ENCODE results near the gene CRK.

The CRK gene

GRCh38 chr17:1478418-1478817, 22.4 kb upstream of the CRK start:
- TF ChIP-seq, protein P1, sequence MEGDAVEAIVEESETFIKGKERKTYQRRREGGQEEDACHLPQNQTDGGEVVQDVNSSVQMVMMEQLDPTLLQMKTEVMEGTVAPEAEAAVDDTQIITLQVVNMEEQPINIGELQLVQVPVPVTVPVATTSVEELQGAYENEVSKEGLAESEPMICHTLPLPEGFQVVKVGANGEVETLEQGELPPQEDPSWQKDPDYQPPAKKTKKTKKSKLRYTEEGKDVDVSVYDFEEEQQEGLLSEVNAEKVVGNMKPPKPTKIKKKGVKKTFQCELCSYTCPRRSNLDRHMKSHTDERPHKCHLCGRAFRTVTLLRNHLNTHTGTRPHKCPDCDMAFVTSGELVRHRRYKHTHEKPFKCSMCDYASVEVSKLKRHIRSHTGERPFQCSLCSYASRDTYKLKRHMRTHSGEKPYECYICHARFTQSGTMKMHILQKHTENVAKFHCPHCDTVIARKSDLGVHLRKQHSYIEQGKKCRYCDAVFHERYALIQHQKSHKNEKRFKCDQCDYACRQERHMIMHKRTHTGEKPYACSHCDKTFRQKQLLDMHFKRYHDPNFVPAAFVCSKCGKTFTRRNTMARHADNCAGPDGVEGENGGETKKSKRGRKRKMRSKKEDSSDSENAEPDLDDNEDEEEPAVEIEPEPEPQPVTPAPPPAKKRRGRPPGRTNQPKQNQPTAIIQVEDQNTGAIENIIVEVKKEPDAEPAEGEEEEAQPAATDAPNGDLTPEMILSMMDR (IDR thresholded peaks at IDR 0.05; ENCODE audit: control insufficient read depth, extremely low read depth, insufficient read depth) = no peak
- H3K4me3 ChIP-seq (ENCODE audit: low read depth, low read length) = no peak overlapping the region
- DNase-seq (ENCODE audit: low read depth) = no peak

DNA sequence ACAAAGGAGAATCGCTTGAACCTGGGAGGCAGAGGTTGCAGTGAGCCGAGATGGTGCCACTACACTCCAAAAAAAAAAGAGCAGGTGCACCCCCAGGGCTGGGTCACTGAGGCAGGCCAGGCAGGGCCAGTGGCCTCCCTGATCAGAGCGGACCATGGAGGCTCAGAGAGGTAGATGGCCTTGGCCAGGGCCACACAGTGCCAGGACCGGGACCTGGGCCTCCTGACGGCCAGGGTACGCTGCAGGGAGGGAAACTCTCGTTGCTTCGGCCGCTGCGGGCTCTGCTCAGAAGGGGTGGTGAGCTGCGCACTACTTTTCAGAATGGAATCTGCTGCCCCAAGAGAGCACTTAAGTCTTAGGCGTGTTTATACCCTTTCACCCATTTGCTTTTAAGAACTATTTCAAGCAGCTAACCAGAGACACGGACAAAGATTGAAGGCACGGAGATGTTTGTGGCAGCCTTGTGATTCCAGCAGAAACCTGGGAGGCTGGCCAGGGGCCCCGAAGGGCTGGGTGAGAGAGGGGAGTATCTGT, 19.4 kb upstream of the CRK start:
- no peak overlapping the region for H3K4me3 ChIP-seq (ENCODE audit: low read depth, low read length)
- no peak for DNase-seq (ENCODE audit: low read depth)
- TF ChIP-seq, protein P1 (IDR thresholded peaks at IDR 0.05; ENCODE audit: control insufficient read depth, extremely low read depth, insufficient read depth) = no peak

GRCh38 chr17:1474402-1475189, 18.6 kb upstream of the CRK start:
- DNase-seq (ENCODE audit: low read depth) = no peak
- TF ChIP-seq, protein P1 (IDR thresholded peaks at IDR 0.05; ENCODE audit: control insufficient read depth, extremely low read depth, insufficient read depth) = no peak
- no peak overlapping the region for H3K4me3 ChIP-seq (ENCODE audit: low read depth, low read length)

- TF ChIP-seq, protein P1 (IDR thresholded peaks at IDR 0.05; ENCODE audit: control insufficient read depth, extremely low read depth, insufficient read depth) = no peak
- no peak for DNase-seq (ENCODE audit: low read depth)
- H3K4me3 ChIP-seq (ENCODE audit: low read depth, low read length) = no peak overlapping the region
Observed at GRCh38 chr17:1473841-1474240, 17.8 kb upstream of the CRK start.

DNA sequence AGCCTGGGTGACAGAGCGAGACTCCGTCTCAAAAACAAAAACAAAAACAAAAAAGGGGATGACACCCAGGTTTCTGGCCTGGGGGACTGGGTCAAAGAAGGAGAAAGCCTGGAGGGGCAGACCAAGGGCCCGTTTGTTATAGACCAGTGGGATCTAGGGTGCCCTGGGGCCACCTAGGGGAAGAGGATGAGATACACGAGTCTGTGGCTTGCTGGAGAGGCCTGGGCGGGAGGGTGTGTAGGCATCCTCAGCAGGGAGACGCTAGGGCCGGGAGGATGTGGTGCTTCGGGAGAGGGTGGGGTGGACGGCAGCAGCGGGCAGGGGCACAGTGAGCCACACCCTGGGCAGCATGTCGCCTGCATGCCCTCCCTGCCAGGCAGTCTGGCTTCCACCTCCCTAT, 17.1 kb upstream of the CRK start:
- TF ChIP-seq, protein P1 (IDR thresholded peaks at IDR 0.05; ENCODE audit: control insufficient read depth, extremely low read depth, insufficient read depth) = no peak
- DNase-seq (ENCODE audit: low read depth) = no peak
- H3K4me3 ChIP-seq (ENCODE audit: low read depth, low read length) = no peak overlapping the region

- TF ChIP-seq, protein P1 (IDR thresholded peaks at IDR 0.05; ENCODE audit: control insufficient read depth, extremely low read depth, insufficient read depth) = no peak
- H3K4me3 ChIP-seq (ENCODE audit: low read depth, low read length) = no peak overlapping the region
- DNase-seq (ENCODE audit: low read depth) = no peak
Observed at GRCh38 chr17:1471911-1472821, 16.1 kb upstream of the CRK start.

All from LNCaP clone FGC (cell line).